Measurements from ENCODE around the gene TMEM150B.

Gene TMEM150B

DNA sequence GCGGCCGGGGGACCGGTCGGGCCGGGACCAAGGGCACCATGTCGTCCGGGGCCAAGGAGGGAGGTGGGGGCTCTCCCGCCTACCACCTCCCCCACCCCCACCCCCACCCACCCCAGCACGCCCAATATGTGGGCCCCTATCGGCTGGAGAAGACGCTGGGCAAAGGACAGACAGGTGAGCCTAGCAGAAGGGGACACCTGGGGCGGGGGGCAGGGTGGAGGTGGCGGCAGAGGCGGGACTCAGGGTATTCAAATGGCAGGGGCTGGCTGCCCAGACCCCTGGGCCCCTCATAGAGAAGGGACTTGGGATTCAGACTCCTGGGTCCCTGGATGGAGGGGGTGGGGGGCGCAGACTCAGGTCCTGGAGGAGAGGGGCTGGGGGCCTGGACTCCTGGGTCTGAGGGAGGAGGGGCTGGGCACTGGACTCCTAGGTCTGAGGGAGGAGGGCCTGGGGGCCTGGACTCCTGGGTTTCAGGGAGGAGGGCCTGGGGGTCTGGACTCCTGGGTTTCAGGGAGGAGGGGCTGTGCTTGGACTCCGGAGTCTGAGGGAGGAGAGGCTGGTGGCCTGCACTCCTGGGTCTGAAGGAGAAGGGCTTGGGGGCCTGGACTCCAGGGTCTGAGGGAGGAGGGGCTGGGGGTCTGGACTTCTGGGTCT, 40.6 kb downstream of the TMEM150B start:
- peak overlapping the region; percentile 53 for H3K4me3 ChIP-seq (ENCODE audit: low read depth, low read length)
- no peak for DNase-seq (ENCODE audit: low read depth)

DNA sequence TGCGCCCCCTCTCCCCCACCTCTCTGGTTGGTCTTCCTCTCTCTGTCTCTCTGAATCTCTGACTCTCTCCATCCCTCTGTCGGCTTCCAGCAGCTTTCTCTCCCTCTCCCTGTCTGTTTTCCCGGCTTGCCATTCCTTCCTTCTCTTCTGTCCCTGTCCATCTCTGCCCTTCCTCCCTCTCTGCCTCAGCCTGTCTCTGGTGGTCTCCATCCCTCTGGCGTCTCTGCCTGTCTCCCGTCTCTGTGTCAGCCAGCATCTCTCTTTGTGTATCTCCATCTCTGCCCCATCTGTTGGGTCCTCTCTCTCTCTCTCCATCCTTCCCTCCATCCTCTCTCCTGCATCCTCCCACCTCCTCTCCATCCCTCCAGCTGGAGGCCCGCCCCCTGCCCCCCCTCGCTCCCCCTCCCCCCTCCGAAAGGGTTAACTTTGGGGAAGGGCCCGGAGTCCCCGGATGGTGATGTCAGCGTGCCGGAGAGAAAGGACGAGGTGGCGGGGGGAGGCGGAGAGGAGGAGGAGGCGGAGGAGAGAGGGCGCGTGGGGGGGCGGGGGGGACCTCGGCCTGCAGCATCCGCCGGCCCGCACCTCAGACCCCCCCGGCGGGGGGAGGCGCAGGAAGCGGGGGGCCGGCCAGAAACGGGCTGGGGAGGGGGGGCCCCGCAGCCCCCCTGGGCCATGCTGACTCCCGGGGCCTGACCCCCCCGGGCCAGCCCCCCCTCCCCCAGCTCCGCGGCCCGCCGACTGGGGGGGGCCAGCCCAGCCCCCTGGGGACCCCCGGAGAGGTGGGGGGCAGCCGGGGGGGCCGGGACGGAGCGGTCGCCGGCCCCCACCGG, 41.4 kb downstream of the TMEM150B start, which contains the start of gene BRSK1:
BRSK1 (plus strand) TSS at position 450 of the 830 bp plus-strand sequence. CDS start 446 bp downstream, outside the sequence.
- DNase-seq (ENCODE audit: low read depth) = peak; percentile 14
- peak within 1 kb of the TSS; percentile 53 for H3K4me3 ChIP-seq (ENCODE audit: low read depth, low read length)

GRCh38 chr19:55279770-55280643, 45.1 kb downstream of the TMEM150B start, which contains the start of gene HSPBP1:
TSS of gene HSPBP1 (minus strand) at chr19:55280110. CDS start at chr19:55279608, 502 bp downstream.
- peak within 1 kb of the TSS; percentile 84 for H3K4me3 ChIP-seq (ENCODE audit: low read depth, low read length)
- DNase-seq (ENCODE audit: low read depth) = peak; percentile 85

DNA sequence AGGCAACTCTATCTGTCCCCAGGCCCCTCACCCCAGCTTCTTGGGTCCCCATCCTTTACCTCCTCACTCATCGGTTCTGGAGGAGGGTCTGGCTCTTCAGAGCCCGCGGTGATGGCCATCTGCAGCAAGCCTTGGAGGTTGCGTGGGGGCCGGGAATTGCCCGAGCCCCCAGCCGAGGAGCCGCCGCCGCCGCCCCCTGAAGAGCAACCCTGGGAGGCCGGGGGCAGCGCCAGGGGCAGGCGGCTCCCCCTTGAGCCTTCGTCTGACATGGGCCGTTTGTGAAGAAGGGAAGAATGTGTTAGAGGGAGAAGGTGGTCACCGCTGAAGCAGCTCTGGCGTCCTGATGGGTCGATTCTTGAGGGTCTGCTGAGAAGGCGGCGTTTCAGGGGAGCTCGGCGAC, 45.8 kb downstream of the TMEM150B start:
- H3K4me3 ChIP-seq (ENCODE audit: low read depth, low read length) = peak overlapping the region; percentile 84
- no peak for DNase-seq (ENCODE audit: low read depth)

GRCh38 chr19:55278391-55279135, 46.6 kb downstream of the TMEM150B start:
- H3K4me3 ChIP-seq (ENCODE audit: low read depth, low read length) = peak overlapping the region; percentile 84
- DNase-seq (ENCODE audit: low read depth) = no peak

DNA sequence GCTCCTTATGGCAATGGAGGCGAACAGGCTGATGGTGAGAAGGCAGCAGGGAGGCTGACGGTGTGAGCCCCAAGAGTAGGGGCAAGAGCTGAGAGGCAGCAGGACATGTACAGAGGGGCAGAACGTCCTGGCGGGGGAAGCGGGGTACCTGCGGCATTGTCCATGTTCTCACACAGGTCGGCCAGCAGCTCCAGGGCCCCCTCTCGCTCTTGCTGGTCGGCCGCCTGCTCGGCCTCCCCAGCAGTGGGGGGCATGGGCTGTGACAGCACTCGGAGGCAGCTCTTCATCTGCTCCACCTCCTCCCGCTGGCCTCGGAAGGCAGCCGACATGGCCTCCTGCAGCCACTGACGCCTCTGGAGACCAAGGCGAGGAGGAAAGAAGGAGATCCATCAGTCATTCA, 47.6 kb downstream of the TMEM150B start:
- no peak overlapping the region for H3K4me3 ChIP-seq (ENCODE audit: low read depth, low read length)
- no peak for DNase-seq (ENCODE audit: low read depth)

GRCh38 chr19:55276720-55277430, 48.3 kb downstream of the TMEM150B start:
- DNase-seq (ENCODE audit: low read depth) = no peak

GRCh38 chr19:55275851-55276719, 49.1 kb downstream of the TMEM150B start:
- no peak overlapping the region for H3K4me3 ChIP-seq (ENCODE audit: low read depth, low read length)
- DNase-seq (ENCODE audit: low read depth) = no peak

More at GRCh38 chr19:55276720-55277430, 48.3 kb downstream of the TMEM150B start:
- H3K4me3 ChIP-seq (ENCODE audit: low read depth, low read length) = no peak overlapping the region

GRCh38 chr19:55273978-55274707, 51.0 kb downstream of the TMEM150B start:
- DNase-seq (ENCODE audit: low read depth) = no peak
- H3K4me3 ChIP-seq (ENCODE audit: low read depth, low read length) = no peak overlapping the region

DNA sequence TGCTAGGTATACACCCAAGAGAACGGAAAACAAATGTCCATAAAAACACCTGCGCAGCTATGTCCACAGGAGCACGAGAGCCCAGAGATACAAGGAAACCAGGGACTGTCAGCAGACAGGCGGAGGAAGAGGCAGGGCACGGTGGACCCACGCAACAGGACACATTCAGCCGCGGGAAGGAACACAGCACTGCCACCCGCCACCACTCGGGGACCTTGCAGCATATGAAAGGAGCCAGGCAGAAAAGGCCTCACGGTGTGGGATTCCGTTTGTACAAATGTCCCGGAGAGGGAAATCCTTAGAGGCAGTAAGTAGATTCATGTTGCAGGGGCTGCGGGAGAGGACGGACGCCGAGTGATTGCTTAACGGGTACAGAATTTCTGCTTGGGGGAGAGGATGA, 53.0 kb downstream of the TMEM150B start:
- no peak for DNase-seq (ENCODE audit: low read depth)
- H3K4me3 ChIP-seq (ENCODE audit: low read depth, low read length) = no peak overlapping the region

DNA sequence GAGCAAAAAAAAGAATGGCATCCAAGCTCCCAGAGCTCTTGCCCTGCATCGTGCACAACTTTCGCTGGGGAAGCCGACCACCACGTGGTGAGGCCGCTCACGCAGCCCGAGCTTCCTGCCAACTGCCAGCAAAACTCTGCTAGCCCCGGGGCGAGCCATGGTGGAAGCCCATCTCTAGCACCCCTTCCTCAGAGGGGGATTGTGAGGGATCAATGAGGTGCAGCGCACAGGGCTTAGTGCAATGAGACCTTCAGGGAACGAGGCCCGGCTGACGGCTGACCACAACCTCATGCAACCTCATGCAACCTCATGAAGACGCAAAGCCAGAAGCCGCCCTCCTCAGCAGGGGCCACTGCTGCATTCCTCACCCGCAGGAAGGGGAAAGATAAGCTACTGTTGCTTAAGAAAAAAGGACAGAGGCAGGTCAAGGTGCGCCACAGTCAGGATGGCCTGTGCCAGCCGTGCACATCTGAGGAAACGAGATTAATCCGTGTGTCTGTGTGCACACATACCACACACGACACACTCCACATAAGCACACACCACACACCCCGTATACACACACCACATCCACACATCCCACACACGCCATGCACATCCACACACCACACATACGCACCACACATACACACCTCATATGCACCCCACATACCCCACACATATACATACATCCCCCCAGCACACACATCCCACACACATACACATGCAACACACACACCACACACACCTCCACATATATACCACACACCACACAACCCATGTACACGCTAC, 54.8 kb downstream of the TMEM150B start:
- no peak overlapping the region for H3K4me3 ChIP-seq (ENCODE audit: low read depth, low read length)
- DNase-seq (ENCODE audit: low read depth) = no peak

- H3K4me3 ChIP-seq (ENCODE audit: low read depth, low read length) = no peak overlapping the region
- no peak for DNase-seq (ENCODE audit: low read depth)
Measured at GRCh38 chr19:55269299-55269698, 55.8 kb downstream of the TMEM150B start.

- no peak for DNase-seq (ENCODE audit: low read depth)
Measured at GRCh38 chr19:55266840-55267239, 58.3 kb downstream of the TMEM150B start.

GRCh38 chr19:55266404-55266803, 58.7 kb downstream of the TMEM150B start:
- no peak for DNase-seq (ENCODE audit: low read depth)
- no peak overlapping the region for H3K4me3 ChIP-seq (ENCODE audit: low read depth, low read length)

More at GRCh38 chr19:55266840-55267239, 58.3 kb downstream of the TMEM150B start:
- no peak overlapping the region for H3K4me3 ChIP-seq (ENCODE audit: low read depth, low read length)

DNA sequence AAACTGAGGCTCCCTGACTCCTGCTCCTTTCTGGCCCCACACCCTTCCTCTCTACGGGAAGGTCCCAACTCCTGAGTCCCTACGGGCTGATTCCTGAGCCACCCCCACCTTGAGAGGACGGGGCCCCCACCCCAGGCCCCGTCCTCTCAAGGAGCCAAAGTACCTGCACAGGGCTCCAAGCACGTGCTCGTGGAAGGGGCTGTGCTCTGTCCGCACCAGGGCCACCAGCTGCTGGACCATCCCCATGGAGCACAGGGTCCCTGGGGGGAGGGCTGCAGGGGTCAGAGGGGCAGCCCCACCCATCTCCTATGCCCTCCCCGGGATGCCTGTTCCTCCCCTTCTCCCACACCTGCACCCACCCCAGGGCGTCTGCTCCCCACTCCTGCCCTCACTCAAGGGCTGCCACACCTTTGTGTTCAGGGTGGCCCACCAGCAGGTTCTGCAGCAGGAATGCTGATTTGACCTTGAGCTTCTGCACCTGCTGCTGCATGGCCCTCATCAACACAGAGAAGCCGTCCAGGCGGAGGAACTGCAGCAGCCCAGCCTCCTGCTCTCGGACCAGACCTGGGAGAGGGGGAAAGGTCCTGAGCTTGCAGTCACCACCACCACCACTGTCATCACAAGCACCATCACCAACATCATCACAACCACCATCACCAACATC, 59.3 kb downstream of the TMEM150B start:
- H3K4me3 ChIP-seq (ENCODE audit: low read depth, low read length) = no peak overlapping the region
- DNase-seq (ENCODE audit: low read depth) = no peak

DNA sequence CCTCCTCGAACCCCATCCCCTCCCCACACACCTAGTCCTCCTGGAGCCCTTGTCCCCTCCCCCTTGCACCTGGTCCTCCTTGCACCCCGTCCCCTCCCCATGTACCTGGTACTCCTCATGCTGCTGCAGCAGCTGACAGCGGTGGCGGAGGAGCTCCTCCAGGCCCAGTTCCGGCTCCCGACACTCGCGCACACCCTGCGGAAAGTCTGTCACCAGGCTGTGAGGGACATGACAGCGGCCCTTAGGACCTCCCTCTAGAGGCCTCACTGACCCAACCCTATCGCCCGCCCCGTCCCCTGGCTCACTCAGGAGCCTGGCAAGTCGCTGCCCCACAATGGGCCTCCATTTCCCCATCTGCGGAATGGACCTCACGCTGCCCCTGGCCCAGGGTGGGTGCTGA, 60.0 kb downstream of the TMEM150B start:
- no peak for DNase-seq (ENCODE audit: low read depth)
- no peak overlapping the region for H3K4me3 ChIP-seq (ENCODE audit: low read depth, low read length)

Data from skeletal muscle cell (primary cell).